Measurements from ENCODE around the gene ALOXE3. TPM values are rescaled to one million over a fixed set of nuclear protein-coding genes. Genes with fewer than 3 reads are reported as not detected.

ALOXE3 gene
- total and polyA plus RNA-seq, 2 experiments from 2014 or later: 0.10 to 0.27 TPM

- H3K4me2 ChIP-seq: no peak overlapping the region
- H4K20me1 ChIP-seq (replicated peaks; ENCODE audit: insufficient read depth): no peaks in the 10 kb centered on the region
- H2AFZ ChIP-seq: no peak overlapping the region
- no peak for TF ChIP-seq NANOG (IDR thresholded peaks at IDR 0.05; ENCODE audit: borderline replicate concordance)
- TF ChIP-seq STAT1 (IDR thresholded peaks at IDR 0.05; ENCODE audit: unreplicated experiment): no peak
- TF ChIP-seq POLR2AphosphoS5 (IDR thresholded peaks at IDR 0.05; ENCODE audit: low read depth): no peak
- no peak for TF ChIP-seq CREB1 (CRISPR knock-in tag; IDR thresholded peaks at IDR 0.05; ENCODE audit: low read depth)
- no peak for TF ChIP-seq ZNF114 (CRISPR knock-in tag; IDR thresholded peaks at IDR 0.05)
- TF ChIP-seq CTCF (conservative IDR thresholded peaks at IDR 0.05; ENCODE audit: low read depth in 2 of 2): no peak
- TF ChIP-seq, protein P1, sequence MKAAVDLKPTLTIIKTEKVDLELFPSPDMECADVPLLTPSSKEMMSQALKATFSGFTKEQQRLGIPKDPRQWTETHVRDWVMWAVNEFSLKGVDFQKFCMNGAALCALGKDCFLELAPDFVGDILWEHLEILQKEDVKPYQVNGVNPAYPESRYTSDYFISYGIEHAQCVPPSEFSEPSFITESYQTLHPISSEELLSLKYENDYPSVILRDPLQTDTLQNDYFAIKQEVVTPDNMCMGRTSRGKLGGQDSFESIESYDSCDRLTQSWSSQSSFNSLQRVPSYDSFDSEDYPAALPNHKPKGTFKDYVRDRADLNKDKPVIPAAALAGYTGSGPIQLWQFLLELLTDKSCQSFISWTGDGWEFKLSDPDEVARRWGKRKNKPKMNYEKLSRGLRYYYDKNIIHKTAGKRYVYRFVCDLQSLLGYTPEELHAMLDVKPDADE (IDR thresholded peaks at IDR 0.05): no peak
- no peak for TF ChIP-seq EZH2phosphoT487 (IDR thresholded peaks at IDR 0.05; ENCODE audit: unreplicated experiment)
- no peak for TF ChIP-seq REST (IDR thresholded peaks at IDR 0.05; ENCODE audit: unreplicated experiment)
- H3K36me3 ChIP-seq (ENCODE audit: insufficient read depth): peaks cover 7% of the 10 kb centered on the region; the same call in 1 of the 2 replicates
- ATAC-seq (no peak), DNase-seq (ENCODE audit: low spot score) (no peak)
- H3F3A ChIP-seq (replicated peaks; ENCODE audit: low read depth): peaks cover 17% of the 10 kb centered on the region
- Mint-ChIP-seq H3K4me1 (no peaks in the 10 kb centered on the region), H3K36me3 (ENCODE audit: low read depth) (peaks cover 43% of the 10 kb centered on the region), H3K4me3 (no peak overlapping the region), H3K27me3 (ENCODE audit: insufficient read depth, low read depth, poor library complexity) (peaks cover 7% of the 10 kb centered on the region), H3K9me3 (peaks cover 4% of the 10 kb centered on the region; the same call in 1 of the 3 replicates), H3K27ac (no peak overlapping the region)
- H3K79me2 ChIP-seq (replicated peaks; ENCODE audit: insufficient read depth): no peaks in the 10 kb centered on the region
- H3K27me3 ChIP-seq (ENCODE audit: insufficient read depth): peaks cover 1% of the 10 kb centered on the region; the same call in 1 of the 2 replicates
- H3K4me3 ChIP-seq: no peak overlapping the region
- H3K9me2 ChIP-seq (ENCODE audit: insufficient read depth): no peaks in the 10 kb centered on the region
- no peaks in the 10 kb centered on the region for H3K4me1 ChIP-seq (ENCODE audit: insufficient read depth)
- no peak overlapping the region for H3K27ac ChIP-seq (ENCODE audit: low read depth)
Measured at GRCh38 chr17:8142887-8143580, 24.7 kb upstream of the ALOXE3 start.

Measured in GM23338 (cell line).